Measurements from ENCODE around the gene NDRG4.
A peak's percentile ranks its signal among the peaks of the same experiment; 100 is the strongest.

Gene NDRG4

GRCh38 chr16:58510097-58510775, 10.3 kb downstream of the NDRG4 start:
- no peak for DNase-seq (ENCODE audit: low read depth)

GRCh38 chr16:58510776-58511628, 11.1 kb downstream of the NDRG4 start:
- DNase-seq (ENCODE audit: low read depth): no peak

- DNase-seq (ENCODE audit: low read depth): peak; percentile 38
Measured at GRCh38 chr16:58511933-58512815, 12.2 kb downstream of the NDRG4 start.

DNA sequence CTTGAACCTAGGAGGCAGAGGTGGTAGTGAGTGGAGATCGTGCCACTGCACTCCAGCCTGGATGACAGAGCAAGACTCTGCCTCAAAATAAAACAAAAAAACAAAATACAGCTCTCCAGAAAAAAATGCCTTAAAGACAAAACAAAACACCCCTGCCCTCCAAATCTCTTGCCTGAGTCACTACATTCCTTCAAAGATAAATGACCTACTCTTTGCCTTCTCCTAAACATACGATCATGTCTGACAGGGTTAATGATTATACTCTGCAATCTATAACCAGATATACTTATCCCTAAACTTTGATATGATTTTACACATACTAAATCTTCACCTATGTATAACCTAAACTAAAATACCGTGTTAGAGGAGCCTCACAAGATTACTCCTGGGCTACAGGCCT, 13.9 kb downstream of the NDRG4 start:
- peak; percentile 17 for DNase-seq (ENCODE audit: low read depth)

DNA sequence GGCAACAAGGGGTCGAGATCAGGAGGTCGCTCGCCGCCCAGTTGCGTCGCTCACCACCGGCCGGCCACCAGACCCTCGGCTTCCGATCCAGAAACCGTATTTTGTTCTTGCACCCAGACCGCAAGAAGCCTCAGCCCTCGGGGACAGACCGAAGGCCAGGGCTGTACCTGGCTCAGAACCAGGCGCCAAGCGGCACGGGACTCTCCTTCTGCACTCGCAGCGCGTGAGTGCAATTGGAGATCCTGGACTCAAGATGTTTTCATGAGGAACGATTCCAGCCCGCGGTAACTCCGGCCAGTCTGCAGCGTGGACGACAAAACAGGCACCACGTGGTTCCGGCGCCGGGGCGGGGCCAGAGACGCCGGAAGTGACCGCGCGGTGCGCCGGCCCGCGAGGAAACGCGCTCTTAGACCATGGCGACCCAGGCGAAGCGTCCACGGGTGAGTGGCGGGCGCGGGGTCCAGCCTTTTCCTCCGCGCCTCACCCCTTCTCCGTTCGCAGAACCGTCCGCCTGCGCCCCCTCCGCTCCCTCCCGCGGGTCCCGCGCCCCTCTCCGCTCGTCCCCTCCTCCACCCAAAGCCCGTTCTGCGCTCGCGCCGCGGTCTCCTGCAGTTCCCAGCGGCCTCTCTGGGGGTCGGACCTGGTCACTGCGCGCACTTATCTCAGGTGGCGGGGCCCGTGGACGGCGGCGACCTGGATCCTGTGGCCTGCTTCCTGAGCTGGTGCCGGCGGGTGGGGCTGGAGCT, 15.4 kb downstream of the NDRG4 start, which contains the start of gene SETD6:
TSS of gene SETD6 (plus strand) at position 393 of the 746 bp plus-strand sequence. CDS start at position 414, 21 bp downstream.
- DNase-seq (ENCODE audit: low read depth): peak; percentile 83

- DNase-seq (ENCODE audit: low read depth): no peak
Measured at GRCh38 chr16:58515871-58516767, 16.2 kb downstream of the NDRG4 start.

DNA sequence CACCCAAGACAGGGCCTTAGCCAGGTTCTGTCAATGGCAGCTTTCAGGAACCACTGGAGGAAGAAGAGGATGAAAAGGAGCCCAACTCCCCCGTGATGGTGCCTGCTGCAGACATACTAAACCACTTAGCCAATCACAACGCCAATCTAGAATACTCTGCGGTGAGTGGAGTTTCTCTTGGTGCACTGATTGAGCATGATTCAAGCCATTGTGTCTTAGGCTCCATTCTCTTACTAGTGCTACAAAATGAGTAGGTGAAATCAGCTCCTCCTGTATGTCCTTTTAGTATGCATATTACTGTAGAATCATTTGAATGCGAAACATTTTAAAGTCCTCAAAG, 16.8 kb downstream of the NDRG4 start:
- no peak for DNase-seq (ENCODE audit: low read depth)

DNA sequence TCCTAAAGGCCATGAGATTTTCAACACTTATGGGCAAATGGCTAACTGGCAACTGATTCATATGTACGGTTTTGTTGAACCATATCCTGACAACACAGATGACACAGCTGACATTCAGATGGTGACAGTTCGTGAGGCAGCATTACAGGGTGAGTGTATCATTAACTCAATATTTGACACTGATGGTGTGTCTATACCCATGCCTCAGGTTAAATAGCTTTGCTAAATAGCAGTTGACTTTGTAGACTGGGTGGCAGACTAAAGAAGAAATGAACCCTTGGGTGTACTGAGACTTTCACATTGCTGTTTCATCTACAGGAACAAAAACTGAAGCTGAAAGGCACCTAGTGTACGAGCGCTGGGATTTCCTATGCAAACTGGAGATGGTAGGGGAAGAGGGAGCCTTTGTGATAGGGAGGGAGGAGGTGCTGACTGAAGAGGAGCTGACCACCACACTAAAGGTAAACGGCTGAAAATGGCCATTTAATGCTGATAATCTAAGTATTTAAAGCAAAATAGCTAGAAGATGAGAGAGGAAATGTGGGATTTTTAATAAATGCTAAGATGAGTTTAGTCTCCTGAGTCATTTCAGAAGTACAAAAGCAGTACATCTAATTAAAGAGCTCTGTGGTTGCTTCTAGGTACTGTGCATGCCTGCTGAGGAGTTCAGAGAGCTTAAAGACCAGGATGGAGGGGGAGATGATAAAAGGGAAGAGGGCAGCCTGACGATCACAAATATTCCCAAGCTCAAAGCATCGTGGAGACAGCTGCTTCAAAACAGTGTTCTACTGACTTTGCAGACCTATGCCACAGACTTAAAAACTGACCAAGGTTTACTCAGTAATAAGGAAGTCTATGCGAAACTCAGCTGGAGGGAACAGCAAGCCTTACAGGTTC, 18.4 kb downstream of the NDRG4 start:
- DNase-seq (ENCODE audit: low read depth): no peak

DNA sequence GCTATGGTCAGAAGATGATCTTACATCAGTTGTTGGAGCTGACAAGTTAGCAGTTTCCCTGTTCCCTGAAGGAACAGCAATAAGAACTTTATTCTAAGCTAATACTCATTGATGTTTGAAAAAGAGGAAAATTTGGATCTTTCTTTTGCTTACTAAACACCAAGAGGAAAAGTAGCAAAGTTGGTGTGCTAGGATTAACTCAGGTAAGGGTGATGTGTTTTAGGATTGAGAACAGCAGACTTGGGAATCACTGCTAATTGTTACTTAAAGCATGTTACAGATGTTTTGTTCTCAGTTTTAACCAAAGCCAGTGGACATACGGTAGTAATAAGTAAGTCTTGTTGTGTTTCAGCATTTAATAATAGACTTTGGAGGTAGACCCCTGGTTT, 19.0 kb downstream of the NDRG4 start:
- no peak for DNase-seq (ENCODE audit: low read depth)

DNA sequence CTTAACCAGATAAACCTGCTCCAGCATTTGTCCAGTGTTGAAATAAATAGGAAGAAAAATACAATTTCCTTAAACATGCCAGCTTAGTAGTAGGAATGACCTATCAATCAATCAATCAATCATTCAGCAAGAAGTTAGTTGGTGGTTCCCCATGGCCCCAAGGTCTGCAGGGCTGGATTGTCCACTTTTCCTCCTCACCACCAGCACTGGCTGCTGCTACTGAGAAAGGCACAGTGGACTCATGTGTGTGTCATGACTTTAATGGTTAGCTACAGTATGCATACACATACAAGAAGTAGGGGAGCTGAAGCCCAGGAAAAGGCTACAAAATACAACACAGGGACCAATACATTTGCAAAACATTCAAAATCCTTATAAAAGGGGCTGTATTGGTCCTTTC, 19.8 kb downstream of the NDRG4 start:
- DNase-seq (ENCODE audit: low read depth): no peak

DNA sequence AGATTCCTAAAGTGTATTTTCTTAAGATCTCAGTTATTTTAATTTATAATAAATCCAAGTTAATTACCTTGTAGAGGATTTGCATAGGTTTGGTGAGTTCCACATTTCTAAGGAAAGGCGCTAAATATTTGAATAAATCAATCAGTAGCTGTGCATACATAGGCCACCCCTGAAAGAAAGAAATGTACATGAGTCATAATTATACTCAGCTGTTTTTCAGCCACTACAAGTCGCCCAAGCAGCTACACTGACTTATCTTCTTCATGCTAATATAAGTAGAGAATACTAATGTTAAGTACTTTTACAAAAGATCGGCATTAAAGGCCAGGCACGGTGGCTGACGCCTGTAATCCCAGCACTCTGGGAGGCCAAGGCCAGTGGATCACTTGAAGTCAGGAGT, 30.2 kb downstream of the NDRG4 start:
- DNase-seq (ENCODE audit: low read depth): no peak

DNA sequence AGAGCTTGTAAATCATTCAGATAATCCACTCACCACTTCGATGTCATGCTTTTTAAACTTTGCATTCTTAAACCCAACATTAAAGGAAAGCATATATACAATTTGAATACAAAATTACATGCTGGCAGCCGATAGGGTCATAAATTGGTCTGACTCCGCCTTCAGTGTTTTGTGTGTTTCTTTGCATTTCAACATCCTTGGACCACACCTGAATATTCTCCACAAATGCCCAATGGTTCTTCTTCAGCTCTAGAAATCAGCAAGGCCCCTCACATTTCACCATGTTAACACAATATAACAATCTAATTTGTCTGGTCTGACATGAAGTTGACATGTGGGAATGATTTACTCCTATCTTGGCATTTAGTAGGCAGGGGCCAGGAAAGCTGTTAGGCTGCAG, 32.5 kb downstream of the NDRG4 start:
- DNase-seq (ENCODE audit: low read depth): no peak

- peak; percentile 66 for DNase-seq (ENCODE audit: low read depth)
Measured at GRCh38 chr16:58533751-58534470, 34.0 kb downstream of the NDRG4 start.

GRCh38 chr16:58535100-58535499, 35.2 kb downstream of the NDRG4 start:
- no peak for DNase-seq (ENCODE audit: low read depth)

- DNase-seq (ENCODE audit: low read depth): no peak
Measured at GRCh38 chr16:58536278-58536677, 36.3 kb downstream of the NDRG4 start.

DNA sequence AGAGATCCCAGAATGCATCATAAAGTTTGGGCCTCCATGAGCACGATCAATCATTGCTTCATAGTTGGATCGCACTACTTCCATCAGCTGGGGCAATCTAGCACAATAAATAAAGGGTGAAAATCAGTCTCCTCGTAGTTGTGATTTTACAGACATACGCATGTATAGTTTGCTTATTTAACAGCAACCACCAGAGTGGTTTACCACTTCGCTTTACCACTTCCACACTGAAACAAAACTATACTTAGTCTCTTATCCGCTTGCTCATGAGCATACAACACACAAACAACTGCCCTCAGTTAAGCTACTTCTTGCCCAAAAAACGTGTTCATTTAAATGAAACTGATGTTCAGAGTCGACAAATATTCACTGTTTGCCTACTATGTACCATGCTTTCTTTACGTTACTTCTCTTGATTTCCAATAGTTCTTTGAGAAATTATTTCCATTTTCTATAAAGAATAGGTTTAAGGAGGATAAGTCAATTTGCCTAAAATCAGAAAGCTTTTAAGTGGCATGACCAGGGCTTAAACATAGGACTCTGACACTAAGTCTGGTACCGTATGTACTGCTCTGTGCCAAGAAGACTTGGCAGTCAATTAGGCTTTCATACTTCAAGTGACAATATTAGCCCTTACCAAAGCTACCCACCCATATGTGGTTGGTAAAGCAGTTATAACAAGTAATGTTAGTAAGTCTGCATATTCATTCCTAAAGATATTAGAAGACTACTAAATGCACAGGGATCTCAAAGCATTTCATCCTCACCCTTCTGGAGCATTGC, 37.4 kb downstream of the NDRG4 start:
- DNase-seq (ENCODE audit: low read depth): no peak

- DNase-seq (ENCODE audit: low read depth): no peak
Measured at GRCh38 chr16:58541711-58542110, 41.8 kb downstream of the NDRG4 start.

GRCh38 chr16:58542291-58542690, 42.3 kb downstream of the NDRG4 start:
- no peak for DNase-seq (ENCODE audit: low read depth)

Data from amniotic epithelial cell (primary cell).